ENCODE measurements around the gene DPYSL5. TPM values are rescaled to one million over a fixed set of nuclear protein-coding genes. Genes with fewer than 3 reads are reported as not detected.

DPYSL5 gene
- total and polyA plus RNA-seq, 4 donors = not detected

GRCh38 chr2:26850000-26850431 lies 2.1 kb downstream of the DPYSL5 start:
- peaks cover 14 to 37% (median 19%) of the 10 kb centered on the region in 4 donors for H3K4me1 ChIP-seq (ENCODE audit: control insufficient read depth in 4 of 4, insufficient read depth in 4 of 4, low read length in 3 of 4)
- peaks cover 7 to 25% (median 15%) of the 10 kb centered on the region in 4 donors for H3K27me3 ChIP-seq (ENCODE audit: control insufficient read depth in 4 of 4, insufficient read depth in 4 of 4, low read length in 3 of 4)
- WGBS = 25% methylated on average over 25 of the region's 25 CpGs
- no peaks in the 10 kb centered on the region for H3K9me3 ChIP-seq (ENCODE audit: control insufficient read depth in 4 of 4, low read length in 3 of 4)
- H3K36me3 ChIP-seq (ENCODE audit: control insufficient read depth in 4 of 4, insufficient read depth in 3 of 4, low read depth in 1 of 4, low read length in 3 of 4) = no peaks in the 10 kb centered on the region
- H3K27ac ChIP-seq (ENCODE audit: low read depth in 1 of 2, low read length in 2 of 2) = no peak overlapping the region
- DNase-seq (ENCODE audit: low spot score) = no peak
- no peak overlapping the region for H3K9ac ChIP-seq (ENCODE audit: low read depth in 1 of 2, low read length in 2 of 2)
- no peak overlapping the region for H3K4me3 ChIP-seq (ENCODE audit: low read depth in 1 of 3, low read length in 3 of 3)
- TF ChIP-seq FOXA1 (IDR thresholded peaks at IDR 0.05) = no peak
- TF ChIP-seq JUND (IDR thresholded peaks at IDR 0.05) = no peak
- TF ChIP-seq HNF4G (IDR thresholded peaks at IDR 0.05) = no peak
- no peak for TF ChIP-seq CTCF (IDR thresholded peaks at IDR 0.05; ENCODE audit: low read depth, low read length, missing input control)
- no peak for TF ChIP-seq ZBTB33 (IDR thresholded peaks at IDR 0.05)
- TF ChIP-seq, protein P1, sequence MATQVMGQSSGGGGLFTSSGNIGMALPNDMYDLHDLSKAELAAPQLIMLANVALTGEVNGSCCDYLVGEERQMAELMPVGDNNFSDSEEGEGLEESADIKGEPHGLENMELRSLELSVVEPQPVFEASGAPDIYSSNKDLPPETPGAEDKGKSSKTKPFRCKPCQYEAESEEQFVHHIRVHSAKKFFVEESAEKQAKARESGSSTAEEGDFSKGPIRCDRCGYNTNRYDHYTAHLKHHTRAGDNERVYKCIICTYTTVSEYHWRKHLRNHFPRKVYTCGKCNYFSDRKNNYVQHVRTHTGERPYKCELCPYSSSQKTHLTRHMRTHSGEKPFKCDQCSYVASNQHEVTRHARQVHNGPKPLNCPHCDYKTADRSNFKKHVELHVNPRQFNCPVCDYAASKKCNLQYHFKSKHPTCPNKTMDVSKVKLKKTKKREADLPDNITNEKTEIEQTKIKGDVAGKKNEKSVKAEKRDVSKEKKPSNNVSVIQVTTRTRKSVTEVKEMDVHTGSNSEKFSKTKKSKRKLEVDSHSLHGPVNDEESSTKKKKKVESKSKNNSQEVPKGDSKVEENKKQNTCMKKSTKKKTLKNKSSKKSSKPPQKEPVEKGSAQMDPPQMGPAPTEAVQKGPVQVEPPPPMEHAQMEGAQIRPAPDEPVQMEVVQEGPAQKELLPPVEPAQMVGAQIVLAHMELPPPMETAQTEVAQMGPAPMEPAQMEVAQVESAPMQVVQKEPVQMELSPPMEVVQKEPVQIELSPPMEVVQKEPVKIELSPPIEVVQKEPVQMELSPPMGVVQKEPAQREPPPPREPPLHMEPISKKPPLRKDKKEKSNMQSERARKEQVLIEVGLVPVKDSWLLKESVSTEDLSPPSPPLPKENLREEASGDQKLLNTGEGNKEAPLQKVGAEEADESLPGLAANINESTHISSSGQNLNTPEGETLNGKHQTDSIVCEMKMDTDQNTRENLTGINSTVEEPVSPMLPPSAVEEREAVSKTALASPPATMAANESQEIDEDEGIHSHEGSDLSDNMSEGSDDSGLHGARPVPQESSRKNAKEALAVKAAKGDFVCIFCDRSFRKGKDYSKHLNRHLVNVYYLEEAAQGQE (IDR thresholded peaks at IDR 0.05) = no peak
- no peak for TF ChIP-seq TAF1 (conservative IDR thresholded peaks at IDR 0.05)
- no peak for TF ChIP-seq NR2F2 (IDR thresholded peaks at IDR 0.05)
- TF ChIP-seq RAD21 (IDR thresholded peaks at IDR 0.05) = no peak
- no peak for TF ChIP-seq HNF4A (conservative IDR thresholded peaks at IDR 0.05)
- TF ChIP-seq RXRA (IDR thresholded peaks at IDR 0.05) = no peak
- no peak for TF ChIP-seq FOXA2 (IDR thresholded peaks at IDR 0.05)
- TF ChIP-seq YY1 (IDR thresholded peaks at IDR 0.05) = no peak
- TF ChIP-seq GABPA (IDR thresholded peaks at IDR 0.05 in 1 of 2, conservative IDR thresholded peaks at IDR 0.05 in 1 of 2) = no peak
- no peak for TF ChIP-seq EGR1 (IDR thresholded peaks at IDR 0.05; ENCODE audit: low read depth in 2 of 2)
- TF ChIP-seq SP1 (IDR thresholded peaks at IDR 0.05) = no peak

- peaks cover 7 to 20% (median 10%) of the 10 kb centered on the region in 4 donors for H3K27me3 ChIP-seq (ENCODE audit: control insufficient read depth in 4 of 4, insufficient read depth in 4 of 4, low read length in 3 of 4)
- no peak overlapping the region for H3K27ac ChIP-seq (ENCODE audit: low read depth in 1 of 2, low read length in 2 of 2)
- H3K9me3 ChIP-seq (ENCODE audit: control insufficient read depth in 4 of 4, low read length in 3 of 4) = no peaks in the 10 kb centered on the region
- H3K9ac ChIP-seq (ENCODE audit: low read depth in 1 of 2, low read length in 2 of 2) = no peak overlapping the region
- no peak for DNase-seq (ENCODE audit: low spot score)
- H3K36me3 ChIP-seq (ENCODE audit: control insufficient read depth in 4 of 4, insufficient read depth in 3 of 4, low read depth in 1 of 4, low read length in 3 of 4) = no peaks in the 10 kb centered on the region
- 90% methylated on average over 1 of the region's 1 CpG for WGBS
- H3K4me1 ChIP-seq (ENCODE audit: control insufficient read depth in 4 of 4, insufficient read depth in 4 of 4, low read length in 3 of 4) = peaks cover 14 to 37% (median 19%) of the 10 kb centered on the region in 4 donors
- no peak overlapping the region for H3K4me3 ChIP-seq (ENCODE audit: low read depth in 1 of 3, low read length in 3 of 3)
- no peak for TF ChIP-seq TAF1 (conservative IDR thresholded peaks at IDR 0.05)
- TF ChIP-seq EGR1 (IDR thresholded peaks at IDR 0.05; ENCODE audit: low read depth in 2 of 2) = no peak
- no peak for TF ChIP-seq CTCF (IDR thresholded peaks at IDR 0.05; ENCODE audit: low read depth, low read length, missing input control)
- TF ChIP-seq GABPA (IDR thresholded peaks at IDR 0.05 in 1 of 2, conservative IDR thresholded peaks at IDR 0.05 in 1 of 2) = no peak
- TF ChIP-seq RXRA (IDR thresholded peaks at IDR 0.05) = no peak
- TF ChIP-seq SP1 (IDR thresholded peaks at IDR 0.05) = no peak
- TF ChIP-seq YY1 (IDR thresholded peaks at IDR 0.05) = no peak
- TF ChIP-seq, protein P2, sequence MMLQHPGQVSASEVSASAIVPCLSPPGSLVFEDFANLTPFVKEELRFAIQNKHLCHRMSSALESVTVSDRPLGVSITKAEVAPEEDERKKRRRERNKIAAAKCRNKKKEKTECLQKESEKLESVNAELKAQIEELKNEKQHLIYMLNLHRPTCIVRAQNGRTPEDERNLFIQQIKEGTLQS (IDR thresholded peaks at IDR 0.05) = no peak
- no peak for TF ChIP-seq JUND (IDR thresholded peaks at IDR 0.05)
- TF ChIP-seq FOXA2 (IDR thresholded peaks at IDR 0.05) = no peak
- TF ChIP-seq, protein P1 (IDR thresholded peaks at IDR 0.05) = no peak
- TF ChIP-seq HNF4A (conservative IDR thresholded peaks at IDR 0.05) = no peak
- TF ChIP-seq FOXA1 (IDR thresholded peaks at IDR 0.05) = no peak
- no peak for TF ChIP-seq HNF4G (IDR thresholded peaks at IDR 0.05)
- no peak for TF ChIP-seq NR2F2 (IDR thresholded peaks at IDR 0.05)
- no peak for TF ChIP-seq RAD21 (IDR thresholded peaks at IDR 0.05)
Measured at GRCh38 chr2:26850505-26850904, 2.6 kb downstream of the DPYSL5 start.

Measured in liver (tissue), 9 donors.